ENCODE measurements around the gene PEX26. TPM values are rescaled to one million over a fixed set of nuclear protein-coding genes. Genes with fewer than 3 reads are reported as not detected.
"Not testable (repeated sequence)": the region's sequence is repeated elsewhere in the genome, so short reads cannot be mapped to it uniquely, and the experiment has no call there.

PEX26 gene
- total RNA-seq, 1 experiment from 2014 or later, result 11.5 TPM

GRCh38 chr22:18096823-18097222 is 19.0 kb downstream of the PEX26 start:
- no peak for DNase-seq (ENCODE audit: low read depth)

- DNase-seq (ENCODE audit: low read depth), result no peak
Measured at GRCh38 chr22:18100781-18101180, 23.0 kb downstream of the PEX26 start.

DNA sequence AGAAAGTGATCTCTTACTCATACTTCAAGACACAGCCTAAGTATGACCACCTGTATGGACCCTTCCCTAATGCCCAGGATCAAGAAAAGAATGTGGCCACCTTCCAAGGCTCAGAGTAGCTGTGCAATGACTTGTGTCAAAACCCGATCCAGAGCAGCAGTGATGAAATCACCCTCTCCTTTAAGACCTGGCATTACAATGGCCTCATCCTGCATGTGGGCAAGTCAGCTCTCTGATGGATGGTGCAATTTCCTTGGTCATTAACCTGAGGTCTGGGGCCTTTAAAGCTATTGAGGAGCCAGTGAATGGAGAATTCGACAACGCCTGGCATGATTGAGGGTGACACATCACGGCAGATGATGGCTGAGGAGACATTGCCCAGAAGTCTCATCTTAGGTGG is 23.7 kb downstream of the PEX26 start:
- DNase-seq (ENCODE audit: low read depth), result no peak

- DNase-seq (ENCODE audit: low read depth), result no peak
Measured at GRCh38 chr22:18103527-18104269, 25.9 kb downstream of the PEX26 start.

- no peak for DNase-seq (ENCODE audit: low read depth)
Measured at GRCh38 chr22:18104566-18104965, 26.8 kb downstream of the PEX26 start.

DNA sequence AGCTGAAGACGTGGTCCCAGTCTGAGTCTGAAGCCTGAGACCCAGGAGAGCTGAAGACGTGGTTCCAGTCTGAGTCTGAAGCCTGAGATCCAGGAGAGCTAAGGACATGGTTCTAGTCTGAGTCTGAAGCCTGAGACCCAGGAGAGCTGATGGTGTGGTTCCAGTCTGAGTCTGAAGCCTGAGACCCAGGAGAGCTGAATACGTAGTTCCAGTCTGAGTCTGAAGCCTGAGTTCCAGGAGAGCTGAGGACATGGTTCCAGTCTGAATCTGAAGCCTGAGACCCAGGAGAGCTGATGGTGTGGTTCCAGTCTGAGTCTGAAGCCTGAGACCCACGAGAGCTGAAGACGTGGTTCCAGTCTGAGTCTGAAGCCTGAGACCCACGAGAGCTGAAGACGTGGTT is 28.2 kb downstream of the PEX26 start:
- not testable (repeated sequence) for DNase-seq (ENCODE audit: low read depth)

- DNase-seq (ENCODE audit: low read depth), result not testable (repeated sequence)
Measured at GRCh38 chr22:18106550-18107341, 29.0 kb downstream of the PEX26 start.

DNA sequence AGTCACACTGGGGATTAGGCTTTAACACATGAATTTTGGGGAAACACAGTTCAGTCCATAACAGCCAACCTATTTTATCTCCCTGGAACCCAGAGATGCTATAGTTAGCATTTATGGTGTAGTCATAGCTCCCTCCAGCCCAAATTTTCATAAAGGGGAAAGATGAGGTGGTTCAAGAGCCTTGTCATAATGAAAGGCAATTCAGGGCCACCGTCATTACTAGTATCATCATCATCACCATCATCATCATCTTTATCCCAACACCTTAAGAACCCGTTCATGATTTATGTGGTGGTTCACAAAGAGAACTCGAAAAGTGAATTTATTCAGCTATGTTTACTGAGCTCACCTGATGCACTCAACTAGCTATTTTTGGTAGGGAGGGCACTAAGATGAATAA is 30.4 kb downstream of the PEX26 start:
- DNase-seq (ENCODE audit: low read depth), result no peak

GRCh38 chr22:18109410-18110193 is 31.8 kb downstream of the PEX26 start:
- DNase-seq (ENCODE audit: low read depth), result no peak

DNA sequence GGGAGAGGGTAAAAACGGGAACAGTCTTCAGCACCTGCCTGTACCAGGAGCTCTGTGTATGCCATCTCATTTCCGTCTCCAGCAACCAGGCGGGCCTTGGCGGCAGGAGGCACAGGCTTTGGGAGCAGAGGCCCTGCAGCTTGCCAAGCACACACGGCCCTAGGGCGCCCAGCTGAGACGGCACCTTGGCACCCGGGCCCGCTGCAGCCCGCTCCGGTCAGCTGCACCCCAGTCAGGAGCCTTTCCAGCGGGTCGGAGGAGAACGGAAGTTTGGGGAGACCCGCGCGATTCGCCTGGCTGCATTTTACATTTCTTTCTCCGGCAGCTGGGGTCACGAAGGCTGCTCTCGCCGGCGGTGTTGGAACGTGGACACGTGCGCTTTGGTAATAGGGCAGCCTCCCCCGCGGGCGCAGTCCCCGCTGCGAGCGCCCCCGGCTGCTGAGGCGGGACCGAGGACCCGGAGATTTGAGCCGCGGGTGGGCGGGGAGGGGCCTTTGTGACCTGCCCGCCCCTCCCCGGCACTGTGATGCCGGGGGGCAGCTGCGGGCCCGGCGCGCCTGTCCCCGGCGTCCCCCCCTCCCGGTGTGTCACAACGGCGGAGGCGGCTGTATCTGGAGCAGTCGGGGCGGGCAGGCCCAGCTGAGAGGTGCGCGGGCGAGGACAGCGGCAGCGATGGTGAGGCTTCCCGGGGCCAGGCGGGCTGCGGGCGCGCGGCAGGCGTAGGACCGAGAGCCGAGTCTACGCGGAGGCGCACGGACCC is 32.6 kb downstream of the PEX26 start, which contains the start of gene TUBA8:
Gene TUBA8, plus strand, starts transcription at position 616 of the 760 bp plus-strand sequence. Its CDS starts 57 bp downstream, at position 673.
- DNase-seq (ENCODE audit: low read depth), result peak; percentile 17

DNA sequence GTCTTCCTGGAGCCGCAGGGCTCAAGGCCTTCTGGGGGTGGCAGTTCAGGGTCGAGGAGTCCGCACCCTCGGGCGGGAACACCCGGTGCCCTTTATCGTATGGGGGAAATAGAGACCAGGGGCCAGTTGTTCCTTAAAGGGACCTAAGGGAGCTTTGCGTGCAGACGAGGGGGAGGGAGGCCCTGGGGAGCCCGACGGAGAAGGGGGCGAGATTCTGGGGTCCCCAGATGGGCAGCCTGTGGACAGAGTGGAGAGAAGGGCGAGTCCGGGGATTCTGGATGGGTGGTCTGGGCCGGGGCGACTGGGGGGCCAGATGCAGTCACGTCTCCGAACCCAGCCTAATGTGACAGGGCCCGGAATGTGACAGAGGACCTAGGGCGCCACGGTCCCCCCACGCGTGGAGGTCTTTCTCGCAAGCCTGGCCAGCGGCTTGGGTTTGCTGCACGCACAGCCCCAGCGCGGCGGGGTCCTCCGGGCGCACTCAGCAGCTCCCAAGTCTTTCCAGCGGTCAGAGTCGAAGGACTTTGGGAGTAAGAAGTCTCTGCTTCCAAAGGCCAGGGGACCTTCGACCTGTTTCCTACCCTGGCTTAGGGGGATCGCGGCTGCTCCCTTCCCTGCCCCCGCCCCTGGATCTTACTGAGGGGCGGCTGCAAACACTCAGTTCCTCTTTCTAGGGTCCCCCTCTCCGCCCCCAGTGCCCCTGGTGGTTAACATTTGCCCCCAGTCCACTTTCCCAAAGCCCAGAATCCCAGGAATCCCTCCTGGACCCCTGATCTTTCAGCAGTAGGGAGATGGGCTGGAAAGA is 33.4 kb downstream of the PEX26 start:
- DNase-seq (ENCODE audit: low read depth), result no peak

DNA sequence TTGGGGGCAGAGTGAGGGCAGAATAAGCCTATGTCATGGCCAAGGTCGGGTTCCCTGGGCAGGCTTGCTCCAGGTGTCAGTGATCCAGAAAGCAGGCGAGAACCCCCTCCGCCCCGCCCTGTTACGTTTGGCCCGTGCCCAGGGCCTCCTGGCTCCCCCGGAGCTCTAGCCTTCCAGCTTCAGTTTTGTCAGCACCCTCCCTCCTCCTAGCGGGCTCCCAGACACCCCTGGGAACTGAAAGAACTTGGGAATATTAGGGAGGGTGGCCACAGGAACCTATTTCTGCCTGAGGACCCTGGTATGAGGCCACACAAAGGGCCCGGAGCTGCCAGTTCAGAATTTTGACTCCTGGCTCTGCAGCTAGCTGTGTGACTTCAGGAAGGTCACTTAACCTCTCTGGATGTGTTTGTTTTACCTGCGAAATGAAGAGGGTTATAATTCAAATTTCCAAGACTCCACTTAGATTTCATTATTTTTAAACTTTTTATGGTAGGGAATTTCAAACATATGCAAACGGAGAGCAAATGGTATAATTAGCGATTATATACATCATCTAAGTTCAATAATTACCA is 34.1 kb downstream of the PEX26 start:
- DNase-seq (ENCODE audit: low read depth), result no peak

- no peak for DNase-seq (ENCODE audit: low read depth)
Measured at GRCh38 chr22:18112440-18112839, 34.6 kb downstream of the PEX26 start.

DNA sequence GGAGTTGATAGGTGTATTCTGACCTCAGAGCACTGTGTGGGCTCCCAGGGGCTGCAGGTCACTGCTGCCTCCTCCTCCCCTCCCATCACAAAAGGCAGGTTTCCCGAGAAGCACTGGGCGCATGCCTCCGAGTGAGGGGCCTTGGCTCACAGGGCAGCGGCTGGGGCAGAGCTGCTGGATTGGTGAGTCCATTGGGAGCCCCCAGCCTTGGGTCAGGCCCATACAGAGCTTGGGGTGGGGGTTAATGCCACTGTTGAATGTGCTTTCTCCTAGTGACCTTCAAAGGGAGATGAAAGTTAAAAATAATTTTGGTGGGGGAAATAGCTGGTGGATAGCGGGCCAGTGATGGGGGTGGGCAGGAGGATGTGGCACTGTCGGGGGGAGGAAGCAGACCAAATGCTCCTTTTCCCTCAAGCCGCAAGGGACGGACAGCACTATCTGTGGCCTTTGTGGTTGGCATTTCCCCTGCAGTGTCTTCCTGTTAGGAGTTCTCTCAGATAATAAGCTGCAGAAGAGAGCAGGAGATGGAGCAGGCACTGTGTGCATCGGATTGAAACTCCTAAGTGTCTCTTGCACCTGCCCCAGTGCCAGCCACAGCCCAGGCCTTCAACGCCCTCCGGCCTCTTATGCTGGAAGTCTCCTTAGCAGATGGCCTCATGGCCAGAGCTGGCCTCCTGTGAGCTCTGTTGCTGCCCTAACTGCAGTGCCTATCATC is 36.0 kb downstream of the PEX26 start:
- DNase-seq (ENCODE audit: low read depth), result peak; percentile 9

GRCh38 chr22:18114495-18114894 is 36.7 kb downstream of the PEX26 start:
- no peak for DNase-seq (ENCODE audit: low read depth)

DNA sequence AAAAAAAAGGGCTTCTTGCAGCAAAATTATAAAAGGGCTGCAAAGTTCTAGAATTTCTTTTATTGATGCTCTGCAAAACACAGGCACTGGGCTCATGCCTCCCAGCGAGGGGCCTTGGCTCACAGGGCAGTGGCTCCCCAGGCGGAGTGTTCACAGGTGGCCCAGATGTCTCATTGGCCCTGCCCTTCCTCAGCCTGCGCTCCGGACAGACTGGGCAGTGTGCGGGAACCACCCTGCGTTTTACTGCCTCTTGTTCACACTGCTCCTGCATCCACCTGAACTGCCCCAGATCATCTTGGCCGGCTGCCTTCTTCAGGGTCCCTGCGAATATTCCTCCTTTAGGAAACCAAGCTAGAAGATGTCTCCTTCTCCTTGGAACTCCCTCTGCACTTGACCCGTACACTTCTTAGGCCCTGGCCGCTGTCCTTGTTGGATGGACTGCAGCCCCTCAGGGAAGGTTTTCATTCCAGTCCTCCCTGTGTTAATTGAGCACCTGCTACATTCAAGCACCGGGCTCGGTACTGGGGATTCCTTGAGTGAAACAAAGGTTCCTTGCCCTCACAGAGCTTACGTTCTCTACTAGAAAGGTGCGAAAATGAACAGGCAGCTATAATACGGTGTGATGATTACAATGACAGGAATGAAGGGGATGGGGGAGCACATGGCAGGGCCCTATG is 37.3 kb downstream of the PEX26 start:
- DNase-seq (ENCODE audit: low read depth), result no peak

DNA sequence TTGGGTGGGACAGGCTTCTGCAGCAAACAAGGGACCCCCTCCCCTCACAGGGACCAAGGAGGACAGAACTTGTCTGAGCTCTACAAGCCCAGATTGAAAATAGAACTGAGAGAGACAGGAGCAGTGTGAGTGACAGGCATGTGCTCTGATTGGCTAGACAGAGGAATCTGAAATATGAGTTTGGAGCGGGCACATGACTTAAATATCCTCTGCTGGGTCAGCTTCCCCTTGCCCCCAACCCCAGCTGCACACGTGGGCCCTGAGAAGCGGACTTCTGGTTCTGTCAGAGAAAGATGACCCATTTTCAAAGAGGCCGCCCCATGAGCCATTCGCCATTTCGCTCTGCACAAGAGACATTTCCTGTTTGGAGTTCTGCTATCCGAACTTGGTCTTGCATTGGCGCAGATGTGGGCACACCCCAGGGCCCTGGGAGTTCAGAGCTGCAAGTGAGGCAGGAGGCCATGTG is 38.1 kb downstream of the PEX26 start:
- no peak for DNase-seq (ENCODE audit: low read depth)

GRCh38 chr22:18116634-18117033 is 38.8 kb downstream of the PEX26 start:
- DNase-seq (ENCODE audit: low read depth), result no peak

- no peak for DNase-seq (ENCODE audit: low read depth)
Measured at GRCh38 chr22:18118345-18118915, 40.6 kb downstream of the PEX26 start.
